NCI-H2107 (cell line): ENCODE results near the gene BRINP1.

Source experiments
- DNase-seq: peaks from one replicate; lab custom pipeline; 2025; lab: John Stamatoyannopoulos, UW

The BRINP1 gene, protein sequence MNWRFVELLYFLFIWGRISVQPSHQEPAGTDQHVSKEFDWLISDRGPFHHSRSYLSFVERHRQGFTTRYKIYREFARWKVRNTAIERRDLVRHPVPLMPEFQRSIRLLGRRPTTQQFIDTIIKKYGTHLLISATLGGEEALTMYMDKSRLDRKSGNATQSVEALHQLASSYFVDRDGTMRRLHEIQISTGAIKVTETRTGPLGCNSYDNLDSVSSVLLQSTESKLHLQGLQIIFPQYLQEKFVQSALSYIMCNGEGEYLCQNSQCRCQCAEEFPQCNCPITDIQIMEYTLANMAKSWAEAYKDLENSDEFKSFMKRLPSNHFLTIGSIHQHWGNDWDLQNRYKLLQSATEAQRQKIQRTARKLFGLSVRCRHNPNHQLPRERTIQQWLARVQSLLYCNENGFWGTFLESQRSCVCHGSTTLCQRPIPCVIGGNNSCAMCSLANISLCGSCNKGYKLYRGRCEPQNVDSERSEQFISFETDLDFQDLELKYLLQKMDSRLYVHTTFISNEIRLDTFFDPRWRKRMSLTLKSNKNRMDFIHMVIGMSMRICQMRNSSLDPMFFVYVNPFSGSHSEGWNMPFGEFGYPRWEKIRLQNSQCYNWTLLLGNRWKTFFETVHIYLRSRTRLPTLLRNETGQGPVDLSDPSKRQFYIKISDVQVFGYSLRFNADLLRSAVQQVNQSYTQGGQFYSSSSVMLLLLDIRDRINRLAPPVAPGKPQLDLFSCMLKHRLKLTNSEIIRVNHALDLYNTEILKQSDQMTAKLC

DNA sequence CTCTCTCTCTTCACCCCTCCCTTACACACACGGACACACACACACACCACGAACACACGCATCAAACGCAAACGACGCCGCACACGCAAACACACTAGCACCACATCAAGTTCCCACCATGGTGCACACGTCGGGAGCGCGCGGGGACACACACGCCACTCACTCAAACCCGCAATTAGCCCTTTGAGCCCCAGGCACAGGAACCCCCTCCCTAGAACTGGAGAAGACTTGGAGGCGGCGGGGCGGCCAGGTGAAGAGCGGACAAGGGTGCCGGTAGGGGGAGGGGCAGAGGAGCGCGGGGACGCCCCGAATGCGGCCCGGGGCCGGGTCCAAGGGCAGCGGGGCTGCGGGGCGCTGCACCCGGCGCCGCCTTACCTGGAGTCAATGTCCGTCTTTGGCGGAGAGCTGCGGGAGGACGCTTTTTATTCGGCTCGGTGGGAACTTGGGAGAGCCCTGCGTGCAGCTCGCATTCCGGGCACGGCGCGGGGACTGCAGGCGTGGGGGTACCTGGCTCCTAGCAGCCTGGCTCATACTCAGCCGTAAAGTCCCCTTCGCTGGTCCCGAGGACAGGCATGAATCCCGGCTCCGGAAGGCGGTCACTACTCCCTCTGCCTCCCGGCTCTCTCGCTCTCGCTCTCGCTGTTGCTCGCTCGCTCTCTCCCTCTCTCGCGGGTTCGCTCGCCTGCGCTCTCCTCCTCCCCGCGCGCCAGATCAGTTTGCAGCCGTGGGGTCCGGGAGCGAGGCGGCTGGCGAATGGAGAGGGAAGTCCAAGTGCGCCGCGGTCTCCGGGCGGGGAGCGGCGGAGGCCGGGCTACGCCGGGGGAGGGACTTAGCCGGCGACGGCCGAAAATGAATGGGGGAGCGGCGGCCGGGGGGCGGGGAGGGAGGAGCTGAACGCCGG, at the start of gene BRINP1:
TSS of gene BRINP1 (minus strand) at position 755 of the 901 bp plus-strand sequence. CDS start 56,080 bp downstream, outside the sequence.
- DNase-seq: peak; percentile 57

DNA sequence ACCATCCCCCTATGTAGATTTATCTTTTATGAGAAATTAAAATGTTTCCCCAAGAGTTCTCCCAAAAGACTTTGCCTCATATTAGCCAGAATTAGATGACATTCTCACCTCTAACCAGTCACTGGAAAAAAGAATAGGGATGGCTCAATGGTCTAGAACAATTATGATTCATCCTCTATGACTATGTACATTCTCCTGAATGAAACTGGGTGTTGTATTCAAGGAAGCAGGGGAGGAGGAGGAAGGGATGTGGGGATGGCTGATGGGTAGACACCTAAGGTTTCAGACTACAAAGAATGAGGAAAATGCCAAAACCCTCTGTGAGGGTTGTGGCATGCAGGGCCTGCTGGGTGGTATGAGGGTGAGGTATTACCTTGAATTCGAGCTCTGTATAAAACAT, 49.5 kb upstream of the BRINP1 start:
- no peak for DNase-seq

DNA sequence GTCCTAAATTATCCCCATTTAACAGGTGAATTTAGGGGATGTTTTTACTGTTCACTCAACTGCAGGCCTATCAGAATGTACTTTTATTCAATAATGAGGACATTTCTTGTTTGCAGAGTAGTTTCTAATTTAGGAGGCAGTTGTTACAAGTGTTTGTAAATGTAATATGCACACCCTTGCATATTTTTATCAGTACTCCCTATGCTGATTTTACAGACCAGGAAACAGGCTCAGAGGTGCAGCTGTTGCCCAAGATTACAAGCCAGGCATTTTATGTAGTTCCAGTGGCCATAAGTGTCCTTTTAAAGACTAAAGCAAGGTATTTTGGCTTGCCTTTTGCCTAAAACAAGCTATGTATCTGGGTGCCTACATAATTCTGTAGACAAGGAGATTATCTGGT, 47.6 kb upstream of the BRINP1 start:
- DNase-seq: no peak

DNA sequence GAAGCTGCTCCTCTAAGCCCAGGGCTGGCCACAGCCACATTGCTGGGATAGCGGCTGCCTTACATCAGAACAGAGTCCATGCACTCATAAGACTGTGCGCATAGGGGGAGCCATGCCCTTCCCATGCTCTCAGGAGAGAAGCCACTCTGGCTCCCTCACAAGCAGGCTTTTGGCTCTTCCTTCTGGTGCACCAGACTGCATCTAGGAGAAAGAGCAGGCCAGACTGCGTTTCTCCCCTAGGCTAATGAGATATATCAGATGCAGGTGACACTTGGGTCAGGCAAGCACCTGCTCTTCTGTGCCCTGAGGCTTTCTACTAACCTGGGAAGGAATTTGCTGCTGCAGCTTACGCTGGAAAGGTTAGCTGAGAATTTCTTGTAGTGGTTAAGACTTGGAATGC, 43.2 kb upstream of the BRINP1 start:
- DNase-seq: no peak

DNA sequence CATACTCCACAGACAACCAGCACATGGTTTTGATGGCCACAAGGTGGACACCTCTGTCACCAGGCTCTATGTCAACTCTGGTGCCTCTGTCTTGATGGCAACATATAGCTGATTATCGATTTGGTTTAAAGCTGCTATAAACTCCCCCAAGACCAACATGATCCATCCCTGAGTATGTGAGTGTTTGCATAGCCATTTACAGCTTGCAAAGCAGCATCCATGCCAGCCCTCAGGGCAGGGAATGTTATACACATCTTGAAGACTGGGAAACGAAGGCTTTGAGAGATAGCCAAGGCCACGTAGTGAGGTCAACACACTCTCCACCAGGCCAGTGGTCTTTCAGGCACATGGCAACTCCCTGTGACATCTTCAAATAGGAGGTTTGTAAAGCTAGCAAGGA, 40.3 kb upstream of the BRINP1 start:
- no peak for DNase-seq

DNA sequence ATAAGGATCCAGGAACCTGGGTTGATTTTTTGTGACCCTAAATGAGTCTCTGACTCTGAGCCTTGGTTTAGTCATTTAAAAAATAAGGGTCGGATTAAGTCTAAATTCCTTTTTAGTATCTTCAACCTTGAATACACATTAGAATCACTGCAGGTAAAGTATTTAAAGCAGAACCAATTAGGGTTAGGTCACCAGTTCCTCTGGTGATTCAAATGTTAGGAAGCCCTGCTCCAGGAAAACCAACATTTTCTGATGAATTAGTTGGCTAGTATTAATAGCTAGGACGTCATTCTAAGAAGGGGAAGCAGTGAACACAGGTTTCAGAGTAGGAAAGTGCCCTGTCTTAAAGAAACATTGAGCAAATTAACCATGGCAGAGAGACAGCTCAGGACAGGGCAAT, 31.4 kb upstream of the BRINP1 start:
- DNase-seq: no peak

DNA sequence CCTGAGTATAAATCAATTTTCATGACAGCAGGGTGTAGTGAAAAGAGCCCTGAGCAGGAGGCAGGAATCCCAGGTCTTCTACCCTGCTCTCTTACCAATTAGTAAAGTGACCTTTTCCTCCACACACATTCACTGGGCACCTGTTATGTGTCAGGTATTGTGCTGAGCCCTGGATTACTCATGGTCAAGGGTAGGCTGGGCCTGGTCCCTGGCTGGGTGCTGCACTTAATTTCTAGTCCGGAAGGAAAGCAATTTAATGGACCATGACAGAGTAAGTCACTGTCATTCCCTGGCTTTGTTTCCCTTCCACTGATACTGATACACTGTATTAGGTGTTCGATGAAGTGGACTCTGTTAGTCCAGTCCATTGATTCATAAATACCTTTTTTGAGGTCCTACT, 29.1 kb upstream of the BRINP1 start:
- no peak for DNase-seq

DNA sequence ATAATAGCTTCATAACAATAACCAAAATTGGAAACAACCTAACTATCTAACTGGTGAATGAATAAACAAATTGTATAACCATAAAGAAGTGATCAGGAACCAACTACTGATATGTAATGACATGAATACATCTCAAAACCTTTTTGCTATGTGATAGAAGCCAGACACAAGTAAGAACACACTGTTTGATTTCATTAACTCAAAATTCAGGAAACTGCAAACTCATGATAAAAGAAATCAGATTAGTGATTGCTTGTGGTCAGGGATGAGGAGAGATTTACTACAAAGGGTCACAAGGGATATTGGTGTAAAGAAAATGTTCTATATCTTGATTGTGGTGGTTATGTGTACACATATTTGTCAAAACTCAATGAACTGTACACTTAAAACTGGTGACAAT, 22.6 kb upstream of the BRINP1 start:
- no peak for DNase-seq

DNA sequence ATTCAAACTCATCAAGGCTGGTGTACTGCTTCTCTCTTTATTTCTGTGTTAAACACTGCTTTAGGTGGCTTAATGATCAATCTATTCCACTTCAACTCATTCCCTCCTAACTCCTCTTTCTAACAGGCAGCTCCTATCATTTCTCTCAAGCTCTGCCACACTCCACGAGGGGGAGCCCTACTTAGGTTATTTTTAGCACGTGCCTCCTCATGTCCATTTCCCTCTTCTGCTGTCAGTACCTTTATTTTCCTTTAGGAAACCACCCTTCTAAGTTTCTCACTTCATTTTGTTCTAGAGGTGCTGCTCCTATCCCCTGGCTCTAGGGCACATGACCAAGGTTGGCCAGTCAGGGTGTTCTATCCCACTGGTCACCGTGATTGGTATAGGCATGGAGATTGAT, 6.7 kb upstream of the BRINP1 start:
- DNase-seq: no peak

DNA sequence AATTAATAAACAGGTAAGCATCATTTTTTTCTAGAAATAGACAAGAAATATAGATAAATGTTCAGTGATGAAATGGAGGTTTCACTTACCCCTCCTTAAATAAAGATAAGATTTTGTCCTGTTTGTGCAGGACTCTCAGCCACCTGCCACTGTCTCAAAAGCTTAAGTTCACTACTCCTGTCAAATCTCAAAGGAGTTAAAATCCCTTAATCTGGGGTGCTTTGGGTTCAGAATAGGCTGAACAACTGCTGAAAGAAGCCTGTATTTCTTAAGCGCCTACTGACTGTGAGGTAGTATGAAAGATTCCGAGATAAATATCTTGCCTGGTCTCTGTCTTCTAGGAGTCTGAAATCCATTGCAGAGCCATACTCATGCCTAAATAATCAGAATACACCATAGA, 3.7 kb upstream of the BRINP1 start:
- no peak for DNase-seq

DNA sequence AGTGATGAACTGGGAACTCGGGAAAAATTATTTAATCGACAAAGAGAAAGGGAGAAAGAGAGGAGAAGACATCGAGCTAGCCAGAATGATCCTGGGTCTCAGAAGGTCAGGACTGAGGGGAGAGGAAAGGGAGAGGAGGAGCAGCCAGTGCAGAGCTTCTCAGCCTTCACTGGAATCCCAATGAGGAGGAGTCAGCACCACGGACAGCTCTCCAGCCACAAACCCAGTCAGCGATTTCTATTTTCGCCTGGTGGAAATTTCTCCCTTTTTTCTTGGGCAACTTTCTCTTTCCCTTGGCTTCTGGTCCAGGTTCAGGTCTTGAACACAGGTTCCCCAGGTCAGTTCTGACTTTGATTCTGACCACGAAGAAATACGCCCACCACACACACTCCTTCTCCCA, 1.6 kb upstream of the BRINP1 start:
- DNase-seq: no peak

DNA sequence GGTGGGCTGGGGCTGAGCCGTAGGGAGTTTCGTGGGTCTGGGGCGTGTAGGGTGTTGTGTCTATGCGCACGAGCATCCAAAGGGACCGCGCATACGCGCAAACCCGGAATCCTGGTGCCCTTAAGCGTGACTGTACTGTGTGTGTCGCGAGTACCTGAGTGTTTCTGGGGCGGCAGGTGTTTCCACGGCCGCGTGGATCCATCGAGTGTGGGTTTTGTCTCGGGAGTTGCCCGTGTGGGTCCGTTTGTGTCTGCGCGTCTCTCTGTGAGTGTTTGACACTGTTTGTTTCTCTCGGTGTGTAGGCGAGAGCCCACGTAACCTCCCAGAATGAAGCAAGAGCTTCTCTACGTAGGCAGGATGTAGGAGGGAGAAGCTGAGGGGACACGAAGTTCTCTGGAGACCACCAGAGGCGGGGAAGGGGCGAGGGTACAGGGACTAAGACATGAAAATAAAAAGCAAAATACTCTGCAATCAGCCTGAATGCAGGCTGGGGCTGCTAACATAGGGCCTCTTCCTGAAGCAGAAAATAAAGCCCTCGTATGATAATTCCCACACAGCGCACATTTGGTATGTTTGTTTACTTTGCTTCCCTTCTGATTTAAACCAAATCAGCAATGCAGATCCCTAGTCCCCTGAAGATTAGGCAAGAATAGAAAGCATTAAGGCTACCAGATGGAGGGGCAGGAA, 588 bp upstream of the BRINP1 start:
- no peak for DNase-seq

DNA sequence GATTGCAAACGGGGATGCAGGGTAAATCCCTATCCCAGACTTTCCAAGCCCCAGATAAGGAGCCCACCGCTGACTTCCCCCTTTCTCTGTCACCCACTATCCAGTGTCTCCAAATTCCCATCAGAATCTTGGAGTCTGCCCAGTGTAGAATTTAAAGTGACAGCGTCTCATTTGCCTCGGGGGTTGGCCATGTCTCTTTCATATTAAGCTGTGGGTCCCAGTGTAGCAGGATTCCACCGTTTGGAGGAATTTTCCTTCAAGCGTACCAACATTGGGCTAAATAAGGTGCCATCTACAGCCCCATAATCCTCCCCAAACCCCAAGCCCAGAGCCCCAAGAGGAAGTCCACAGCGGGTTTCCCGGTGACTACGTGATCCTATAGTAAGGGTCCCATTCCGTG, 1.1 kb downstream of the BRINP1 start:
- DNase-seq: no peak

DNA sequence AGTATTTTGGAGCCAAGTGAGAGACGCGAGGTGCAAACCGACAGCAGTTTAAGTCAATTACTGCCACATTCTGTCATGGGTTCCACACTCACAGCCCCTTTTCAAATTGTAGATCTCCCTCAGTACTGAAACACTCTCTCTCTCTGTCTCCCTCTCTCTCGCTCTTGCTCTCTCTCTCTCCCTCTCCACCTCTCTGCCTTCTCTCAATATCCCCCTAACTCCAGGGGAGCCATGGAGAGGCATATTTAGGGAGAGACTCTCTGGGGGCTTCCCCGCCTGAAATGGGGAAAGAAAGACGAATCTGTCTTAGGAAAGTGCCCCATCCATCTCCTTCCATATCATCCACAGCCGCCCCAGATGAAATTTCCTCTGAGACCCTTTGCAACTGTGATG, 1.6 kb downstream of the BRINP1 start:
- DNase-seq: no peak

DNA sequence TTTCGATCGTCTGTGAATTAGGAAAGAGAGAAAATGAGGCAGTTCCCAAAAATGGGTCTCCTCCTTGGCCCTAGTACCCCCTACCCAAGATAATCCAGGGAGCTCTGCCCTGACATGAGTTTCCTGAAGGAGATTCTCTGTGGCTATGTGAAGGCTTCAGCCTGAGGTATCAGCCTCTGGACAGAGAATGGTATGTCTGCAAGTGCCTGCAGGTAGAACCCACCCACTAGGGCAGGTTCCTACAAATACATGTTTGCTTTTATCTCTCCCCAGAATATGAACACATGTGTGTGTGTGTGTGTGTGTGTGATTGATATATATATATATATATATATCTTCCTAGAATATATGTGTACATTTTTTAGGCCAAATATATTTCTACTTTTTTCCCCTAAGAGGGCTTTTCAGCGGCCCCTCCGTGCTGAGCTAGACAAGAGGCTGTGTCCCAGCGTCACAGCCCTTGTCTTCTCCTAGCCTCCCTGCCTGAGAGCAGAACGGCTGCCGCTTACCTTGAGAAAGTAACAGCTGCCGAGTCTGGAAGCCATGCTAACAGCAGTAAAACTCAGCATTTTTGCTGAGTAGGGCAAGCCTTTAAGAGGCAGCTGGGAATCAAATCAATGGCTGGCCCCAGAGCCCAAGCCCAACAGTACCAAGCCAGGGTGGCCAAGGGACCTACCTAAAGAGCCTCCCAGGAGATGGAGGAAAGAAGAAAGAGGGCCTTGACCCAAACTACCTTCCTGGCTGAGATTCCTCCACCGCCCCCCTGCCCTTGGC, 2.1 kb downstream of the BRINP1 start:
- DNase-seq: no peak

DNA sequence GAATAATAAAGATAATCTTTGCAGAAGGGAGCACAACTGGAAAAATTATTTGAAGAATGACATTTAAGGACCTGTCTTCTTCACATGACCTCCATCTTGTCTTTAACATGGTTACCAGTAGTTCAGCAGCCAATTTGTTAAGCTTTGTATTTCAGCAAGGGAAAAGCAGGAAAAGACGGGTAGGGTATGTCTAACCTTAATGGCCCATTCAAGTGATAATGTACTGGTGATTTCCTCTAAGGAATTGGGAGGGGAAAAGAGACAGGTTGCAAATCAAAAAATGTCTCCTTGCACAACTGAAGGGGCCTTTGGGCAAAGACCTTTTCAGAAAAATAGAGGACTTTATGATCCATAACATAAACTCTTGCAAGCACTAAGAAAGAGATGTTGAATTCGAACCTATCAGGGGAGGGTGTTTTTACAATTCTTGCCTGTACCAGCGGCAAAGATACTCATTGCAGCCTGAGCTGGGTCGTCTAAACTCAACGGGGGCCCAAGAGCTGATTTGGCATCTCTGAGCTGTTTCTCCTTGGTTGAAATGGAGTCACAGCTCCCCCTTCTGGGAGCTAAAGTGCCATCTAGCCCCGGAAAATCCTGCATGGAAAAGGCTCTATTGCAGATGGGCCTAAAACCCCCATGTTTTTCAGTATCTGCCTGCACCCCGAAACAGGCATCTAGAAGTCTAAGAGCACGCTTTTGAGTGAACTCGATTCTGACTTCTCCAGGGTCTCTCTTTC, 3.8 kb downstream of the BRINP1 start:
- DNase-seq: peak; percentile 15

DNA sequence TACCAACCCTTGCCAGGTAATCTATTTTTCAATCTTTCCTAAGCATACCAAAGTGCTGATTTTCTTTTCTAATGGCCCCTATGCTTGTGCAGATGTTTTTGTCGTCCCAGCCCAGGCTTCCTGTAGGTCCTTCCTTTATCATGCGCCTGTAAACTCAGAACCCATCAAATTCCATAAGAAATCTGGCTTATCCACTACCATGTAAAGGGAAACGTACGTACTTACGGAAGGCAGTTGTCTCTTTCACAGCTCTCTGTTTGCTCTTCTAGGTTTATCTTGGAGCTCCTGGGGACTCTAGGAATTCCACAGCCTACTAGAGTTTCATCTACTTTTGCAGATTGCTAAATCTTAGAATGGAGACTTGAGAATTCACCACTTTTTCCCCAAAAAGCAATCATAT, 9.0 kb downstream of the BRINP1 start:
- no peak for DNase-seq

DNA sequence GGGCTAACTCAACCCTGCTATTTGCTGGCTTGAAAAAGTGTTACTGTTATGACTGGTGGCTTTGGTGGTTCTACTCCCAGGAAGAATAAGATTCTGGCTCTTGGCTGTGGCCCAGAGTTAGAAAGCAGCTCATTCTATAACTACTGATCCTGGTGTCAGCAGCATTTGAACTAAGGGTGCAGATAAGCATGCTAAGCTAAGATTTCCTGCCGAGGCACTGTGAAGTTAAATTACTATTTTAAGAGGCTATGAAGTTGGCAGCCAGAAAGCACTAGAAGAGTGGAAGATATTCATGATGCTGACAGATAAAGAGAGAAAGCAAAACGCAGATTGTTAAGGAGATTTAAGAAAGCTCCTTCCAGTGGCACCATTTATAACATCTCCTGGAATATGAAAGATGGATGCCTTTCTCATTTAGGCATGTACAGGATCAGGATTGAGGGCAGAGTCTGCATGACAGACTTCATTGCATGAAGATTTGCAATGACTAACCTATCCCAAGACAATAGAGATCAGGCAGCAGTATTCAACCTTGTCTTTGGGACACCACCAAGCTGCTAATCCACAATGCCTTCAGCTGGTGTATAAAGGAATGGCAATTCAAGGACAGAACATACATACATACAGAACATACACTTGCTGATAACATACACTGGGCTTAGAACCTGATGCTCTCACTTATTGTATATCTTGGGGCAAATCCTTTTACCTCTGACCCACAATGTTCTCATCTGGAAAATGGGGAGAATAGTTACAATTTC, 11.7 kb downstream of the BRINP1 start:
- DNase-seq: no peak

DNA sequence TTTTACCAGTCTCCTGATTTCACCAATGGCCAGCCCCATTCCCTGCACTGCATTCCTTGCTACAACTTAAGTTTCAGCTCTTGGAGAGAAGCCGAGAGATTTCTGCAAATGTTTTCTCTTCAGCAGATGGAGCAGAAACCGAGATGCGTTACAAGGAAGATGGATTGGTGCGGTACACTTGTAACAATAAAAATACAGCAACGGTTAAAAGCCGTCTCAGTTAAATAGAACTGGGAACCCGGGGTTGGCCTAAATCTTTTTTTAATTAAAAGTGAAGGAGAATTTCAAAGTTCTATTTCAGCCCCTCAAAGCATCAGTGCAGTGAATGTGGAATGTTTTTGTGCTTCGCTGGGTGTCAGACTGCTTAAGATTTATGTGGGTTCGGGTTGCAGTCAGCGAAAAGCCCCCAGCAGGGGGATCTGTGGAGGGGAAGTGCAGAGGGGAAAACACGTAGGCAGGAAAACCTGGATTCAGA, 19.8 kb downstream of the BRINP1 start:
- DNase-seq: no peak
